Measurements from ENCODE around the gene ROBO2.
A peak's percentile ranks its signal among the peaks of the same experiment; 100 is the strongest.

ROBO2 gene

GRCh38 chr3:77256584-77257503 is 216.9 kb downstream of the ROBO2 start:
- DNase-seq (ENCODE audit: low read depth, low spot score), result no peak

GRCh38 chr3:77259694-77260093 is 219.8 kb downstream of the ROBO2 start:
- DNase-seq (ENCODE audit: low read depth, low spot score), result no peak

- DNase-seq (ENCODE audit: low read depth, low spot score), result no peak
These were observed 222.5 kb downstream of the ROBO2 start for GRCh38 chr3:77262361-77262760.

GRCh38 chr3:77267589-77267988 is 227.7 kb downstream of the ROBO2 start:
- DNase-seq (ENCODE audit: low read depth, low spot score), result no peak

- no peak for DNase-seq (ENCODE audit: low read depth, low spot score)
These were observed 231.4 kb downstream of the ROBO2 start for GRCh38 chr3:77271306-77271705.

GRCh38 chr3:77271711-77272110 is 231.8 kb downstream of the ROBO2 start:
- no peak for DNase-seq (ENCODE audit: low read depth, low spot score)

- no peak for DNase-seq (ENCODE audit: low read depth, low spot score)
These were observed 239.4 kb downstream of the ROBO2 start for GRCh38 chr3:77279276-77279675.

GRCh38 chr3:77281721-77282120 is 241.8 kb downstream of the ROBO2 start:
- DNase-seq (ENCODE audit: low read depth, low spot score), result peak; percentile 14

- no peak for DNase-seq (ENCODE audit: low read depth, low spot score)
These were observed 243.2 kb downstream of the ROBO2 start for GRCh38 chr3:77283108-77283507.

GRCh38 chr3:77288348-77288747 is 248.4 kb downstream of the ROBO2 start:
- DNase-seq (ENCODE audit: low read depth, low spot score), result no peak

GRCh38 chr3:77296527-77296926 is 256.6 kb downstream of the ROBO2 start:
- peak; percentile 48 for DNase-seq (ENCODE audit: low read depth, low spot score)

- DNase-seq (ENCODE audit: low read depth, low spot score), result no peak
These were observed 258.5 kb downstream of the ROBO2 start for GRCh38 chr3:77298417-77298816.

GRCh38 chr3:77303955-77304699 is 264.2 kb downstream of the ROBO2 start:
- DNase-seq (ENCODE audit: low read depth, low spot score), result no peak

- DNase-seq (ENCODE audit: low read depth, low spot score), result no peak
These were observed 264.8 kb downstream of the ROBO2 start for GRCh38 chr3:77304700-77305021.

GRCh38 chr3:77309460-77309859 is 269.6 kb downstream of the ROBO2 start:
- no peak for DNase-seq (ENCODE audit: low read depth, low spot score)

- no peak for DNase-seq (ENCODE audit: low read depth, low spot score)
These were observed 273.9 kb downstream of the ROBO2 start for GRCh38 chr3:77313843-77314242.

GRCh38 chr3:77319711-77320110 is 279.8 kb downstream of the ROBO2 start:
- DNase-seq (ENCODE audit: low read depth, low spot score), result peak; percentile 6

- DNase-seq (ENCODE audit: low read depth, low spot score), result peak; percentile 57
These were observed 280.6 kb downstream of the ROBO2 start for GRCh38 chr3:77320514-77320913.

- DNase-seq (ENCODE audit: low read depth, low spot score), result peak; percentile 17
These were observed 281.7 kb downstream of the ROBO2 start for GRCh38 chr3:77321646-77322045.

GRCh38 chr3:77323626-77324025 is 283.7 kb downstream of the ROBO2 start:
- DNase-seq (ENCODE audit: low read depth, low spot score), result no peak

GRCh38 chr3:77324105-77324504 is 284.2 kb downstream of the ROBO2 start:
- no peak for DNase-seq (ENCODE audit: low read depth, low spot score)

GRCh38 chr3:77325280-77325679 is 285.4 kb downstream of the ROBO2 start:
- no peak for DNase-seq (ENCODE audit: low read depth, low spot score)

GRCh38 chr3:77325702-77326101 is 285.8 kb downstream of the ROBO2 start:
- DNase-seq (ENCODE audit: low read depth, low spot score), result no peak

All from astrocyte of the hippocampus (primary cell).